ENCODE data around the gene HYKK.

GRCh38 chr15:78563092-78563491 is 55.7 kb downstream of the HYKK start:
- no peak for TF ChIP-seq CTCF (IDR thresholded peaks at IDR 0.05; ENCODE audit: insufficient read depth, low read length, poor library complexity, severe bottlenecking)
- no peak for TF ChIP-seq EZH2phosphoT487 (conservative IDR thresholded peaks at IDR 0.05; ENCODE audit: low read length)

Measured in SU-DHL-6 (cell line).